Suppressor macrophage treated with lipopolysaccharide for 4 hours (primary cell): ENCODE data around the gene RPA4.
"Not testable (repeated sequence)": the region's sequence is repeated elsewhere in the genome, so short reads cannot be mapped to it uniquely, and the experiment has no call there.

Experiments used
- DNase-seq: peaks from one replicate; pipeline ENCODE4 v3.0.0-alpha.2; 2020

Gene RPA4

GRCh38 chrX:96883608-96884007 lies at the start of gene RPA4:
TSS of gene RPA4 (plus strand) at chrX:96883908. CDS start at chrX:96884311, 403 bp downstream.
- DNase-seq = no peak

- DNase-seq = no peak
Observed at GRCh38 chrX:96834137-96834536, 49.6 kb upstream of the RPA4 start.

GRCh38 chrX:96835660-96836289 lies 47.9 kb upstream of the RPA4 start:
- no peak for DNase-seq

GRCh38 chrX:96837808-96838207 lies 45.9 kb upstream of the RPA4 start:
- DNase-seq = no peak

- DNase-seq = no peak
Observed at GRCh38 chrX:96838537-96838936, 45.2 kb upstream of the RPA4 start.

GRCh38 chrX:96841325-96841724 lies 42.4 kb upstream of the RPA4 start:
- DNase-seq = no peak

GRCh38 chrX:96841866-96842265 lies 41.8 kb upstream of the RPA4 start:
- not testable (repeated sequence) for DNase-seq

- no peak for DNase-seq
Observed at GRCh38 chrX:96843566-96843965, 40.1 kb upstream of the RPA4 start.

GRCh38 chrX:96846841-96847240 lies 36.9 kb upstream of the RPA4 start:
- DNase-seq = no peak

GRCh38 chrX:96859422-96859821 lies 24.3 kb upstream of the RPA4 start:
- DNase-seq = not testable (repeated sequence)

- peak; percentile 16 for DNase-seq
Observed at GRCh38 chrX:96861218-96861617, 22.5 kb upstream of the RPA4 start.

- DNase-seq = no peak
Observed at GRCh38 chrX:96861661-96862060, 22.0 kb upstream of the RPA4 start.

GRCh38 chrX:96884027-96884426 lies 319 bp downstream of the RPA4 start:
- DNase-seq = no peak

- DNase-seq = no peak
Observed at GRCh38 chrX:96889726-96890125, 6.0 kb downstream of the RPA4 start.

- DNase-seq = no peak
Observed at GRCh38 chrX:96906741-96907140, 23.0 kb downstream of the RPA4 start.

GRCh38 chrX:96907516-96908272 lies 24.0 kb downstream of the RPA4 start:
- no peak for DNase-seq

GRCh38 chrX:96909291-96909690 lies 25.6 kb downstream of the RPA4 start:
- no peak for DNase-seq

- DNase-seq = no peak
Observed at GRCh38 chrX:96918864-96919263, 35.2 kb downstream of the RPA4 start.

- no peak for DNase-seq
Observed at GRCh38 chrX:96919672-96920071, 36.0 kb downstream of the RPA4 start.

GRCh38 chrX:96924581-96924980 lies 40.9 kb downstream of the RPA4 start:
- no peak for DNase-seq

GRCh38 chrX:96929036-96929435 lies 45.3 kb downstream of the RPA4 start:
- DNase-seq = no peak
